ENCODE results near the gene FGR.

The FGR gene

DNA sequence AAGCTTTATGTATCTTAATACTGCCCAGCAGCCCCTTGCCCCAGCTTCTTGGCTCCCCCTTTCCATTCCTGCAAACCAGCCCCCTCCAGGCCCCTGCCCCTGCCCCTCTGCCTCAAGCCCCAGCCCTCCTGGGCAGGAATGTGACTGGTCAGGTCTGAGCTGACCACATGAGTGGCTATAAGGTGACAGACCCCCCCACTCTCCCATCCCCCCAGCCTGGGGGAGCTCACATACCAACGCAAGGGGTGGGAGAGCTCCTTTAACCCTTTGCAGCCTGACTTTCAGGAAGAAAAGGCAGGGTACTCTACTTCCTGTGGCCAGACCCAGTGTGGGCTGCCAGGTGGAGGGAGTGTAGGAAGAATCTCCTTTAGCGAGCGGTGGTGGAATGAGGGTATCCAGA lies 64.2 kb downstream of the FGR start:
- H3K27me3 ChIP-seq (ENCODE audit: insufficient read depth, insufficient read length): no peaks in the 10 kb centered on the region
- peaks cover 16% of the 10 kb centered on the region for H3K36me3 ChIP-seq (ENCODE audit: insufficient read depth, insufficient read length, low read length)
- no peak for DNase-seq (ENCODE audit: low read depth, low spot score)
- TF ChIP-seq YY1 (IDR thresholded peaks at IDR 0.05; ENCODE audit: insufficient read depth, insufficient read length) (no peak), SUZ12 (IDR thresholded peaks at IDR 0.05; ENCODE audit: extremely low read depth, insufficient read depth, insufficient read length) (no peak), ZNF274 (IDR thresholded peaks at IDR 0.05; ENCODE audit: low read depth, low read length) (no peak)
- no peak overlapping the region for H3K4me3 ChIP-seq (ENCODE audit: insufficient read length, low read depth)
- H3K9me3 ChIP-seq (ENCODE audit: insufficient read depth, low read length): no peaks in the 10 kb centered on the region
- H3K4me1 ChIP-seq (ENCODE audit: insufficient read depth, insufficient read length): peaks cover 76% of the 10 kb centered on the region
- peak overlapping the region; percentile 74 for H3K9ac ChIP-seq (ENCODE audit: insufficient read length, low read depth)

DNA sequence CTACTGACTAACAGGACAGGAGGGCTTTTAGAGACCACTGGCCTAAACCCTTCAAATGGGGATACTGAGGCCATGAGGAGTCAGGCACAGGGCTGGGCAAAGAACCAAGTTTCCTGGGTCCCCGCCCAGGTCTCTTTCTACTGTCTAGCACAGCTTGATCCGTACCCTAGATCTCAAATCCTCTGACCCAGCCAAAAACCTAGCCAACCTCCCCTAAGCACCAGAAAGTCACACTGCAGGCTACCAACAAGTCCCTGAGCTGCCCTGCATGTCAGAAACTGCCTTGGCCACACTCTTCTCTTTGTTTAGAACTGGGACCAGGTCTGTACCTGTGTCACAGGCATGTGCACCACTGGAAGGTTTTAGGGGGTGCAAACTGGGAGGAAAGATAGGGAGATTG lies 64.6 kb downstream of the FGR start:
- Histone ChIP-seq H3K4me1 (ENCODE audit: insufficient read depth, insufficient read length) (peaks cover 79% of the 10 kb centered on the region), H3K4me3 (ENCODE audit: insufficient read length, low read depth) (no peak overlapping the region), H3K36me3 (ENCODE audit: insufficient read depth, insufficient read length, low read length) (peaks cover 20% of the 10 kb centered on the region), H3K27me3 (ENCODE audit: insufficient read depth, insufficient read length) (no peaks in the 10 kb centered on the region), H3K9me3 (ENCODE audit: insufficient read depth, low read length) (no peaks in the 10 kb centered on the region), H3K9ac (ENCODE audit: insufficient read length, low read depth) (peak overlapping the region; percentile 74)
- TF ChIP-seq ZNF274 (IDR thresholded peaks at IDR 0.05; ENCODE audit: low read depth, low read length): no peak
- TF ChIP-seq YY1 (IDR thresholded peaks at IDR 0.05; ENCODE audit: insufficient read depth, insufficient read length): no peak
- TF ChIP-seq SUZ12 (IDR thresholded peaks at IDR 0.05; ENCODE audit: extremely low read depth, insufficient read depth, insufficient read length): no peak
- DNase-seq (ENCODE audit: low read depth, low spot score): no peak

DNA sequence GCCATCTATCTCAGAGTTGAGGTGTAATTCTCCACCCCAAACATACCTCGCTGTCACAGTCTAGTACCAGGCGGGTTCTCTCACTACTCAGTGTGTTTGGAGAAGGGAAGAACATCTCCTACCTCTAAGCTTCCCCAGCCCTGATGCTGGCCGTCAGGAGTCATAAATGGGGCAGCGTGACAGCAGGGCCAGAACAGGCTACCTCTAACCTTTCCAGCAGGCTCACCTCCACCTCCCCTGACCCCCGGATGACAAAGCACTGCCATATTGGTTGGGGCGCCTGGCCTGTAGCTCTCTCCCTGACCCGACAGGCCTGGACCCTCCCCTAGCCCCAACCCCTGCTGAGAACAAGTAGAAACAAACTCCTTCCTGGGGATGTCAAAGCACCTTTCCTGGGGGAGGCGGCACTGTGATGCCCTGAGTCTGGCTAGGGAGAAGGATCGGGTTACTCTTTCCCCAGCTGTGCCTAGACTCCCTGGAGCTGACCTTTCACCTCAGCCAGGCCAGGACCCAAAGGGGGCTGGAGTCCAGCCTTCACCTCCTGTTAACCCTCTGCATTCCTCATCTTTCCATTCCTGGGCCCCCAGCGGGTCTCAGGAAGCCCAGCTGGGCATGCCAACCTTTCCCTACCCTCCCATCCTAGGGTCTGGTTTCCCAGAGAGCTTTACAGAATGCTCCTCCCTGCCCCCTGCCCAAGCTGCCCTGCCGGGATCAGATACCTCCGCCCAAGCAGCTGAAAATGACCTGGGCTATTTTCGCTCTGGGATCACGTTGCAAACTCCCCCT lies 65.3 kb downstream of the FGR start:
- no peaks in the 10 kb centered on the region for H3K27me3 ChIP-seq (ENCODE audit: insufficient read depth, insufficient read length)
- TF ChIP-seq SUZ12 (IDR thresholded peaks at IDR 0.05; ENCODE audit: extremely low read depth, insufficient read depth, insufficient read length): no peak
- no peak for TF ChIP-seq ZNF274 (IDR thresholded peaks at IDR 0.05; ENCODE audit: low read depth, low read length)
- H3K4me1 ChIP-seq (ENCODE audit: insufficient read depth, insufficient read length): peaks cover 83% of the 10 kb centered on the region
- H3K9me3 ChIP-seq (ENCODE audit: insufficient read depth, low read length): no peaks in the 10 kb centered on the region
- H3K36me3 ChIP-seq (ENCODE audit: insufficient read depth, insufficient read length, low read length): peaks cover 22% of the 10 kb centered on the region
- no peak for DNase-seq (ENCODE audit: low read depth, low spot score)
- H3K4me3 ChIP-seq (ENCODE audit: insufficient read length, low read depth): no peak overlapping the region
- H3K9ac ChIP-seq (ENCODE audit: insufficient read length, low read depth): peak overlapping the region; percentile 74

DNA sequence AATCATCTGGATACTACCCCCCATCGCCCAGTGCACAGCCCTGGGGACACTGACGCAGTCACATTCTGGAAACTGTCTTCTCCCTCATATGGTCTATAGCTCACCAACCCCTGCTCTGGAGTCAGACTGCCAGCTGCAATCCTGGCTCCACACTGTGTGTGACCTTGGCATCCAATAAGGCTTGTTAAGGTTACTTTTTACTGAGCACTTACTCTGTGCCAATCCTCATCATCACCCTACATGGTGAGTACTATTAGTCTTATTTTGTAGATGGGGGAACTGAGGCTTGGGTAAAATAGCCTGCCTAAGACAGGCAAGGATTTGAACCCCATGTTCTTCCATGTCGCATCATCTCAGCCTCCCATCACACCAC lies 65.9 kb downstream of the FGR start:
- no peak for DNase-seq (ENCODE audit: low read depth, low spot score)
- Histone ChIP-seq H3K27me3 (ENCODE audit: insufficient read depth, insufficient read length) (no peaks in the 10 kb centered on the region), H3K9me3 (ENCODE audit: insufficient read depth, low read length) (no peaks in the 10 kb centered on the region), H3K36me3 (ENCODE audit: insufficient read depth, insufficient read length, low read length) (peaks cover 17% of the 10 kb centered on the region), H3K4me3 (ENCODE audit: insufficient read length, low read depth) (no peak overlapping the region), H3K9ac (ENCODE audit: insufficient read length, low read depth) (peak overlapping the region; percentile 68), H3K4me1 (ENCODE audit: insufficient read depth, insufficient read length) (peaks cover 83% of the 10 kb centered on the region)
- no peak for TF ChIP-seq SUZ12 (IDR thresholded peaks at IDR 0.05; ENCODE audit: extremely low read depth, insufficient read depth, insufficient read length)
- no peak for TF ChIP-seq YY1 (IDR thresholded peaks at IDR 0.05; ENCODE audit: insufficient read depth, insufficient read length)
- no peak for TF ChIP-seq ZNF274 (IDR thresholded peaks at IDR 0.05; ENCODE audit: low read depth, low read length)

DNA sequence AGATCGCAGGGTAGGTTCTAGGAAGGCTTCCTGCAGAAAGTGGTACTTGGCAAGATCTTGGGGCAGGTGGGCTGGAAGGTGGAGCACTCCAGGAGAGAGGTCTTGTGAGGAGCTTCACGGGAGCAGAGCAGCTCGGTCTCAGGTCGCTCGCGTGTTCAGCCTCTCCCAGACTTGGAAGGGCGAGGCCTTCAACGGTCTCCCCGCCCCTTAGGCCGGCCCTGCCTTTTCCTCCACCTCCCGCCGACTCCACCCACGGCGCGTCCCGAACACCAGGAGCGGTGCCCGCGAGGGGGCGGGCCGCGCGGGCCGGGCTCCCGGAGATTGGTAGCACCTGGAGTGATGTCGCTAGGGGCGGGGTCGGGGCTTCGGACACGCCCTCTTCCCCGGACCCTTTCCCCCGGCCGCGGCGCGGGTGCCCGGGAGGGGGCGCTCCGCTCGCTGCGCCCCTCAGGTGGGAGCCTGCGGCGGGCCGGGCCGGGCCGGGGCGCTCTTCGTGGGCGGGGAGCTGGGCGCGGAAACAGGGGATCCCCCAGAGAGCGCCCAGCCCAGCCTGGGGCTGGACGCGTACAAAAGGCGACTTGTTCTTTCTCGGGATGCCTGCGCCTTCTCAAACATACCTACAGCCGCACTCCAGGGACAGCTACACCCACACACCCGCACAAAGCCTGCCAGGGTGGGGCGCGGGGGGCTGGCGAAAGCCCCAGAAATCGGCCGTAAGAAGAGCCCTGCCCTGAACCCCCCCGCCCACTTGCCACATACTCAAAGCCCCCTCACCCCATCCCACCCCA lies 66.5 kb downstream of the FGR start:
- H3K27me3 ChIP-seq (ENCODE audit: insufficient read depth, insufficient read length): no peaks in the 10 kb centered on the region
- TF ChIP-seq SUZ12 (IDR thresholded peaks at IDR 0.05; ENCODE audit: extremely low read depth, insufficient read depth, insufficient read length): no peak
- no peak for TF ChIP-seq YY1 (IDR thresholded peaks at IDR 0.05; ENCODE audit: insufficient read depth, insufficient read length)
- no peak for TF ChIP-seq ZNF274 (IDR thresholded peaks at IDR 0.05; ENCODE audit: low read depth, low read length)
- H3K9me3 ChIP-seq (ENCODE audit: insufficient read depth, low read length): no peaks in the 10 kb centered on the region
- peak; percentile 87 for DNase-seq (ENCODE audit: low read depth, low spot score)
- peaks cover 83% of the 10 kb centered on the region for H3K4me1 ChIP-seq (ENCODE audit: insufficient read depth, insufficient read length)
- H3K4me3 ChIP-seq (ENCODE audit: insufficient read length, low read depth): peak overlapping the region; percentile 16
- H3K36me3 ChIP-seq (ENCODE audit: insufficient read depth, insufficient read length, low read length): peaks cover 17% of the 10 kb centered on the region
- H3K9ac ChIP-seq (ENCODE audit: insufficient read length, low read depth): peak overlapping the region; percentile 36

DNA sequence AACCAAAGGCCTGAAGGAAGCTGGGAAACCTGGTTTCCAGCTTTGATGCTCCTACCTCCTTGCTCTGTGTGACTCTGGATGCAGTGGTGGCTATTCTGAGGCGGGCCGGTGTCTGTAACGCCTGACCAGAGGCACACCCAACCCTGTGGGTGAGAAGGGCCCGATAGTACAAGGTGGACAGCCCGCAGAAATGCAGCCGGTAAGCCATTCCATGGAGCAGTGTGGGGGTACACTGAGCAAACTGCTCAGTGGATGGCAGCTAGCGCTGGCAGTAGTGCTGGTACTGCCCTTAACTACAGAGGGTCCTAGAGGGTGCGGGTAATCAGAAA lies 67.0 kb downstream of the FGR start:
- H3K9ac ChIP-seq (ENCODE audit: insufficient read length, low read depth): peak overlapping the region; percentile 14
- no peak for DNase-seq (ENCODE audit: low read depth, low spot score)
- H3K36me3 ChIP-seq (ENCODE audit: insufficient read depth, insufficient read length, low read length): peaks cover 17% of the 10 kb centered on the region
- H3K4me1 ChIP-seq (ENCODE audit: insufficient read depth, insufficient read length): peaks cover 83% of the 10 kb centered on the region
- no peaks in the 10 kb centered on the region for H3K9me3 ChIP-seq (ENCODE audit: insufficient read depth, low read length)
- H3K27me3 ChIP-seq (ENCODE audit: insufficient read depth, insufficient read length): no peaks in the 10 kb centered on the region
- TF ChIP-seq SUZ12 (IDR thresholded peaks at IDR 0.05; ENCODE audit: extremely low read depth, insufficient read depth, insufficient read length) (no peak), YY1 (IDR thresholded peaks at IDR 0.05; ENCODE audit: insufficient read depth, insufficient read length) (no peak), ZNF274 (IDR thresholded peaks at IDR 0.05; ENCODE audit: low read depth, low read length) (no peak)
- H3K4me3 ChIP-seq (ENCODE audit: insufficient read length, low read depth): peak overlapping the region; percentile 16

DNA sequence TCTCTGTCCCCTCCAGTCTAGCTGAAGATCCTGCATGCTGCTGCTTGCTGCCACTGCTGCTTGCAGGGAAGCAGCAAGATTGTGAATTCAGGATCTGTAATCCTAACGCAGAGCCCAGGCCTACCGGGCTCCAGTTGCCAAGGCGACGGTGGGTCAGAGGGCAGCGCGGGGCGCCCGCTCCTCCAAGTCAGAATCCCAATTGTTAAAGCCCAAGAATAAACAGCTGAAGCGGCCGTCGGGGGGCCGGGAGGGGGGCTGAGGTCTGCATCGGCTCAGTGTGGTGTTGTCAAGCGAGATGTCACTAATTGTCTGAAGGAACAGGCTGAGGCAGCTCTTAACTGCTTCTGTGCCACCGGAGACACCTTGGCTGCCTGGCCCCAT lies 67.8 kb downstream of the FGR start:
- Histone ChIP-seq H3K9me3 (ENCODE audit: insufficient read depth, low read length) (no peaks in the 10 kb centered on the region), H3K4me3 (ENCODE audit: insufficient read length, low read depth) (no peak overlapping the region), H3K9ac (ENCODE audit: insufficient read length, low read depth) (peak overlapping the region; percentile 69), H3K4me1 (ENCODE audit: insufficient read depth, insufficient read length) (peaks cover 80% of the 10 kb centered on the region), H3K36me3 (ENCODE audit: insufficient read depth, insufficient read length, low read length) (peaks cover 17% of the 10 kb centered on the region), H3K27me3 (ENCODE audit: insufficient read depth, insufficient read length) (no peaks in the 10 kb centered on the region)
- TF ChIP-seq YY1 (IDR thresholded peaks at IDR 0.05; ENCODE audit: insufficient read depth, insufficient read length): no peak
- TF ChIP-seq SUZ12 (IDR thresholded peaks at IDR 0.05; ENCODE audit: extremely low read depth, insufficient read depth, insufficient read length): no peak
- no peak for TF ChIP-seq ZNF274 (IDR thresholded peaks at IDR 0.05; ENCODE audit: low read depth, low read length)
- no peak for DNase-seq (ENCODE audit: low read depth, low spot score)

Data from NT2/D1 (cell line).